NK-92 treated with Interleukin-12 subunit alpha and Interleukin-12 subunit beta, amount 100 ng/mL, for 24 hours (cell line): ENCODE data around the gene C7orf57.
"Not testable (repeated sequence)": the region's sequence is repeated elsewhere in the genome, so short reads cannot be mapped to it uniquely, and the experiment has no call there.

Source experiments
- DNase-seq: peaks from one replicate; lab custom pipeline; 2025; lab: John Stamatoyannopoulos, UW

The C7orf57 gene

GRCh38 chr7:48035301-48035966 lies at the start of gene C7orf57:
C7orf57 (plus strand) TSS chr7:48035543; CDS start chr7:48036309, 766 bp downstream.
- no peak for DNase-seq

GRCh38 chr7:47988496-47989386 lies 46.6 kb upstream of the C7orf57 start:
- DNase-seq, result no peak

- not testable (repeated sequence) for DNase-seq
Measured at GRCh38 chr7:47989607-47990400, 45.5 kb upstream of the C7orf57 start.

DNA sequence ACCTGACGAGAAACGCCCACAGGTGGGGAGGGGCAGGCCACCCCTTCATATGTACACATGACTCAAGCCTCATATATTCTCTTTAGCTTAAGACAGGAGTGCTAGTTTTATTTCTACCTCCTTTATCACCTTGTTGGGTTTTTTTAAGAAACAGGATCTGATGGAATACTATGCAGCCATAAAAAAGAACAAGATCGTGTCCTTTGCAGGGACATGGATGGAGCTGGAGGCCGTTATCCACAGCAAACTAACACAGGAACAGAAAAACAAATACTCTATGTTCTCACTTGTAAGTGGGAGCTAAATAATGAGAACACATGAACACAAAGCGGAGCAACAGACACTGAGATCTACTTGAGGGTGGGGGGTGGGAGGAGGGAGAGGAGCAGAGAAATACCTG lies 44.8 kb upstream of the C7orf57 start:
- DNase-seq, result no peak

DNA sequence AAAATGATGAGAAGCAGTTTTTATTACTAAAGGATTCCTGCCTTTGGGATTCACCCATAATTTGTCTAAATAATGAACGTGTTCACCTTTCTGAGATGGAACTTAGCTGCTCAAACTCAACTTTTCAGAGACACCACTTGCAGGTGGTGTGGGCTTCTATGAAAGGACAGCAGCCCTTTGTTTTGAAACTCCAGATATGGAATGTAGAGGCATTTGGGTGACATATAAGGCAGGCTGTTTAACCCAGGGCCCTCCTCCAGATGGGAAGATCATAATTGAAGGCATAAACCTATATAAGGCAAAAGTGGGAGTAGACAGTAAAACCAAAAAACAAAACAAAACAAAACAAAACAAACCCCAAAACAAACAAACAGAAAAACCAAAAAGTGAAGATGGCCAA lies 44.1 kb upstream of the C7orf57 start:
- DNase-seq, result no peak

DNA sequence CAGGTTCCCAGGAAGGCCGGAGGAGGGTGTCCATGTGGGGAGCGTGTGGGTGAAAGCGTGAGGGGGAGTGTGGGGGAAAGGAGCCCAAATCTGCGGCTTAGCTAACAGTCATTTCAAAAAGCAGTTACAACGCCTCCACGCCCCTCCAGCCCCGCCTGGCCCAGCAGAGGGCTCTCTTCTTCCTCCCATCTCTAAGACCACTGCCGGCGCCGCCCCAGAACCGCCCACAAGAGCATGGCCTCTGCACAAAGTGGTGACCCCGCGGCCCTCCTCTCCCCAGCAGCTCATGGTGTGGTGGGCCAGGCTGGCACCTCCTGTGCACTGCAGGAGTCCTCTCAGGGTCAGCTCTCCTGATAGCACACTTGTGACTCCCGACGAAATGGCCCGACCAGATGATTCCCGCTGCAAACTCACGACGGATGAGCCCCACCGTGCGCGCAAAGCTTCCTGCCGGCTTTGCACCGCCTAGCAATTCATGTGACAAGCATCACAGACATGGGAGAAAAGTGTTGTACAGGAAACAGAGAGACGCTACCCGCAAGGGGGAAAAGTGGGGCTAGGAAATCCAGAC lies 43.5 kb upstream of the C7orf57 start:
- DNase-seq, result peak; percentile 75

DNA sequence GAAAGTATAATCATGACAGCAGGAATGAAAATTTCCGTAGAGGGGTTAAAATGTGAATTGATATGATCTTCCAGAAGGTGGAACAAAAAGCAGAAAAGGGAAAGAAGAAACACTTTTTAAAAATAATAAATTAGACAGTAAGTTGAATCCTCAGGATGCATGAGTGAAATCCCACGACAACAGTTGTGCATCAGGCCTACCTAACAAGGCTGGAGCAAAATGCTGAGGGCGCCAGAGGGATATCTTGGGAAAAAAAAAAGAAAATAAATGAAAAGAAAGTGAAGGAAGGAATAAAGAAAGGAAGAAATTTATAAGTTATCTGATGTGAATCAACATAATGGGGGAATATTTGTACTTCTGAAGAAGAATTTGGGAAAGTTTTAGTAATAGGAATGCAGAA lies 42.9 kb upstream of the C7orf57 start:
- DNase-seq, result no peak

GRCh38 chr7:47999413-47999812 lies 35.9 kb upstream of the C7orf57 start:
- no peak for DNase-seq

DNA sequence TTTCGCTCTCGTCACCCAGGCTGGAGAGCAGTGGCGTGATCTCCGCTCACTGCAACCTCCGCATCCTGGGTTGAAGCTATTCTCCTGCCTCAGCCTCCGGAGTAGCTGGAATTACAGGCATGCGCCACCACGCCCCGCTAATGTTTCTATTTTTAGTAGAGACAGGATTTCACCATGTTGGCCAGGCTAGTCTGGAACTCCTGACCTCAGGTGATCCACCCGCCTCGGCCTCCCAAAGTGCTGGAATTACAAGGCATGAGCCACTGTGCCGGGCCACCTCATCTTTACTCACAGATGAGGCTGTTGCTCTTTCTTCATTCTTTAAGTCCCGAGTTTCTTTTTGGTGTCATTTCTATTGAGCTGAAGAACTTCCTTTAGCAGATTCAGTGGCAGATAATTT lies 35.2 kb upstream of the C7orf57 start:
- DNase-seq, result not testable (repeated sequence)

- no peak for DNase-seq
Measured at GRCh38 chr7:48004032-48004431, 31.3 kb upstream of the C7orf57 start.

GRCh38 chr7:48004638-48005037 lies 30.7 kb upstream of the C7orf57 start:
- no peak for DNase-seq

GRCh38 chr7:48006866-48007265 lies 28.5 kb upstream of the C7orf57 start:
- no peak for DNase-seq

DNA sequence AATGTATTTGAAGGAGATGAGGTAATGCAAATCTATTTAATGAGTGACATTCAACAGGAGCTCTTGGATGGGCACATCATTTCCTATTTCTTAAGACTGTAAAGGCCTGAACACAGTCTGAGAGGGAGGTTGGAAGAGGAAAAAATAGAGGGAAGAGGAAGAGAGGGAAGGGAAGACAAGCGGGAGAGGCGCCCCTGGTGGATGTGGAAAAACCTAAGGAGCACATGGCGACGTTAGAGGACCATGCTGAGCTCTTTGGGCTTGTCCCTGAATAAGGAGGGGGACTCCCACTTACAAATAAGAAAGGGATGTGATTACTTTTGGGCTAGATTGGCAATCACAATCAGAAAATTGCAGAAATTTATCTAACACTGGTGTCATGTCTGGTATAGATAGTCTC lies 26.1 kb upstream of the C7orf57 start:
- no peak for DNase-seq

GRCh38 chr7:48009954-48010353 lies 25.4 kb upstream of the C7orf57 start:
- no peak for DNase-seq

DNA sequence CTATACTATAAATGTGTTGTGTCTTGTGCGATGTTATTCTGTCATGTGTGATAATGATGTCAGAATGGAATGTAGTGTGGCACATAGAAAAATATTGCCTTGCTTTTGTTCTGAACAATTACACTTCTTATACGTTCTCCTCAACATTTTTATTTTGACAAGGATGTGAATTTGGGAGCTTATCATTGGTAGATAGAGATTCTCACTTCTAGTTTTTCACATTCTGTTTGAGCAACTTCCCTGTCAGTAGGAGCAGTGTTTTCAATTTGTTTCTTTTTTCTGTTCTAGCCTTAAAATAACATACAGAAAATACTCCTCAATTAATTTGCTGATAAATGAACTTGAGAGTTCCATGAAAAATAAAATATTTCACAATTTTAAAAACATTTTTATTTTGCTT lies 24.0 kb upstream of the C7orf57 start:
- no peak for DNase-seq

DNA sequence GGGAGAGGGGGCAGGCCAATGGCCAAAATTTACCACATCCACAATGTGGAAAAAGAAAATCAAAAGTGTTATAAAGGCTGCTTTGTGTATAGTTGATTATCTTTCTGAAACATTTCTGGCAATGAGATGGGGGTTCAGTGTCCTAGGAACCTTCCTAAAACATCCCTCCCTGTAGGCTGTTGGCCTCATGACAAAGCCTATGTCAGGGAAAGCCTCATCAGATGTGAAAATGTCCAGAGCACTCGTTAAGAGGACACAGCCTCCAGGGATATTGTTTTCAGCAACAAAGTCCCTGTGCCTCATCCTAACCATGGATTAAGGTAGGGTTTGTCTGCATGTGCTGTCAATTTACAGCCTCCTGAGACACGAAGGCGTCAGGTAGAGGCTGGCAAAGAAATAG lies 23.4 kb upstream of the C7orf57 start:
- no peak for DNase-seq

- no peak for DNase-seq
Measured at GRCh38 chr7:48016641-48017040, 18.7 kb upstream of the C7orf57 start.

- no peak for DNase-seq
Measured at GRCh38 chr7:48017674-48018073, 17.7 kb upstream of the C7orf57 start.

DNA sequence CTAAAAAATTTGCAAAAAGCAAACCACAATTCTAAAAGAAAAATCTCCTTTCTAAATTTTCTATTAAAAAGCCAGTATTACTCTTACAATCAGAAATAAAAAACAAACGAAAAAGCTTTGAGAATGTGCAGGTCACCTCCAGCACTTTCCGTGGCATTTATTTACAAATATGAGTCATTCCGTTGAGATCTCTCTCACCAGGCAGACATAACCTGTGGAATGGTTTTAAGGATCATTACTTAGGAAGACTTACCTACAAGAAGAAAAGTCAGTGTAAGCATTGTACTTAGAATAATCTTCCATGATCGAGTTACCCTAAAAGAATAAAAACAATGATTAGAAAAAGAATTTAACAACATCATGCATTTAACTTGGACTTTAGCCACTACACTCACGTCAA lies 9.7 kb upstream of the C7orf57 start:
- DNase-seq, result no peak

GRCh38 chr7:48028938-48029337 lies 6.4 kb upstream of the C7orf57 start, which contains the start of gene SUN3:
SUN3 (minus strand) TSS chr7:48029107; CDS start chr7:48028938, 169 bp downstream.
- DNase-seq, result no peak

DNA sequence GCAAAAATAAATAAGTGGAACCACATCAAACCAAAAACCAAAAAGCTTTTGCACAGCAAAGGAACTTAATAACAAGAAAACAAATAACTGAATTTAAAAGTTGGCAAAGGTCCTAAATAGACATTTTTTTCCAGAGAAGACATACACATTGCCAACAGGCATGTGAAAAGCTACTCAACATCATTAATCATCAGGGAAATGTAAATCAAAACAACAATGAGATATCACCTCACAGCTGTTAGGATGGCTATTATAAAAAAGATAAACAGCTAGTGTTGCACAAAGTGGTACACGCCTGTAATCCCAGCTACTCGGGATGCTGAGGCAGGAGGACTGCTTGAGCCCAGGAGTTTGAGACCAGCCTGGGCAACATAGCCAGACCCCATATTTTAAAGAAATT lies 4.2 kb upstream of the C7orf57 start:
- no peak for DNase-seq

DNA sequence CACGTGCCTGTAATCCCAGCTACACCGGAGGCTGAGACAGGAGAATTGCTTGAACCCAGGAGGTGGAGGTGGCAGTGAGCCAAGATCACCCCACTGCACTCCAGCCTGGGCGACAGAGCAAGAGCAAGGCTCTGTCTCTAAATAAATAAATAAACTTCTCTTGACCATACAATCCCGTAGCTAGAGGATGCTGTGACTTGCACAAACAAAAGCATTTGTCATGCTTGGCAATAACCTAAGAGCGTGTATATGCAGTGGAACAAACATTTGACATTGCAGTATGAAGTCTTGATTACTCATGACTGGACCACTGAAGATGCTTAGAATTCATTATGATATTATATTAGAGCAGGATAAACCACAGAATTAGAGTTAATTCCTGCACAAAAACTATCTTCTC lies 1.4 kb upstream of the C7orf57 start:
- no peak for DNase-seq
